Mesodermal cell (in vitro differentiated cells): ENCODE results near the gene EPB41L5.
"Not testable (repeated sequence)": the region's sequence is repeated elsewhere in the genome, so short reads cannot be mapped to it uniquely, and the experiment has no call there.

Source experiments
- H3K27ac ChIP-seq: 2 replicates; pipeline ENCODE4 v1.7.0; 2013; ENCODE audit warnings: mild to moderate bottlenecking, low read depth, low read length, moderate library complexity; ENCODE audit not compliant: severe bottlenecking
- H3K36me3 ChIP-seq: 2 replicates; pipeline ENCODE4 v1.7.1; 2013; ENCODE audit warnings: mild to moderate bottlenecking, low read length, moderate library complexity; ENCODE audit not compliant: control insufficient read depth, insufficient read depth
- H3K4me1 ChIP-seq: one replicate; pipeline ENCODE4 v1.7.1; 2013; ENCODE audit warnings: mild to moderate bottlenecking, low read length; ENCODE audit not compliant: insufficient read depth, control insufficient read depth, poor library complexity, severe bottlenecking
- H3K4me3 ChIP-seq: 2 replicates; pipeline ENCODE4 v1.7.0; 2013; ENCODE audit warnings: low read length, control low read depth, mild to moderate bottlenecking; ENCODE audit not compliant: insufficient read depth, poor library complexity, severe bottlenecking; ENCODE audit errors: extremely low read depth
- H3K9me3 ChIP-seq: 2 replicates; pipeline ENCODE4 v1.7.1; 2013; ENCODE audit warnings: mild to moderate bottlenecking, low read length, moderate library complexity; ENCODE audit not compliant: control insufficient read depth
- WGBS, 2 experiments: methylation state at CpG; one replicate each; pipeline ENCODE4 v1.1.5; 2013; ENCODE audit warnings: missing lambda C conversion rate in 2 of 2; ENCODE audit not compliant: insufficient coverage in 2 of 2; 5-methylcytosine and 5-hydroxymethylcytosine counted together

EPB41L5 gene

GRCh38 chr2:120053891-120054290, 41.0 kb downstream of the EPB41L5 start:
- H3K4me3 ChIP-seq: no peak overlapping the region
- no peak overlapping the region for H3K27ac ChIP-seq
- no peaks in the 10 kb centered on the region for H3K4me1 ChIP-seq
- peaks cover 10% of the 10 kb centered on the region for H3K9me3 ChIP-seq
- 83 to 92% methylated on average over 1 to 2 of the region's 3 CpGs for WGBS, 2 experiments
- peaks cover 26% of the 10 kb centered on the region for H3K36me3 ChIP-seq

GRCh38 chr2:120059483-120059882, 46.6 kb downstream of the EPB41L5 start:
- WGBS, 2 experiments: 87 to 96% methylated on average over 3 of the region's 8 CpGs
- no peaks in the 10 kb centered on the region for H3K4me1 ChIP-seq
- no peaks in the 10 kb centered on the region for H3K9me3 ChIP-seq
- no peak overlapping the region for H3K4me3 ChIP-seq
- H3K27ac ChIP-seq: no peak overlapping the region
- H3K36me3 ChIP-seq: peaks cover 7% of the 10 kb centered on the region

- peaks cover 7% of the 10 kb centered on the region for H3K36me3 ChIP-seq
- 75 to 100% methylated on average over 1 of the region's 2 CpGs for WGBS, 2 experiments
- H3K9me3 ChIP-seq: no peaks in the 10 kb centered on the region
- H3K4me1 ChIP-seq: no peaks in the 10 kb centered on the region
- no peak overlapping the region for H3K4me3 ChIP-seq
- H3K27ac ChIP-seq: no peak overlapping the region
These were observed 47.3 kb downstream of the EPB41L5 start for GRCh38 chr2:120060088-120060623.

DNA sequence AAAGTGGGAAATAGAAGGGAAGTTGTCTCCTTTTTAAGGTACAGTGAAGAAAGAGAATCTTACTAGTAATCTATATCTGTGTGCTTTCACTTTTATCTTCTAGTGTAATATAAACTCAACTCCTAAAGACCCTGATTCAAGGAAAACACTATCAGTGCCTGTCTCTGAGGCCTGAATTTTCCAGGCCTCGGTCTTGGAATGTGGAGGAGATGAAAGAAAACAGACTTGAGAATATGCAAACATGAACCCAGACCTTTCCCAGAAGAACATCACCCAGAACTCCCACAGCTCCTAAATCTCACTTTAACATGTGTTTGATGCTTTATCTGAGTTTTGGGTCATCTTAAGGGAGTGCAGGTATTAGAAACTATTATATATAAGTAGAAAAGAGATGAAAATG, 51.8 kb downstream of the EPB41L5 start:
- no peaks in the 10 kb centered on the region for H3K36me3 ChIP-seq
- peaks cover 4% of the 10 kb centered on the region for H3K4me1 ChIP-seq
- H3K9me3 ChIP-seq: no peaks in the 10 kb centered on the region
- no peak overlapping the region for H3K4me3 ChIP-seq
- no CpG with 5 or more reads among the region's 1 CpG for WGBS, 2 experiments
- peak overlapping the region; percentile 81 for H3K27ac ChIP-seq

GRCh38 chr2:120066800-120067547, 54.1 kb downstream of the EPB41L5 start:
- Histone ChIP-seq H3K9me3 (no peaks in the 10 kb centered on the region), H3K4me1 (peaks cover 4% of the 10 kb centered on the region), H3K36me3 (no peaks in the 10 kb centered on the region), H3K4me3 (no peak overlapping the region), H3K27ac (peak overlapping the region; percentile 65)
- 76 to 88% methylated on average over 4 of the region's 6 CpGs for WGBS, 2 experiments

GRCh38 chr2:120068040-120068658, 55.3 kb downstream of the EPB41L5 start:
- not testable (repeated sequence) for H3K4me1 ChIP-seq, H3K36me3 ChIP-seq, H3K9me3 ChIP-seq, H3K27ac ChIP-seq, H3K4me3 ChIP-seq
- 91 to 98% methylated on average over 8 to 14 of the region's 20 CpGs for WGBS, 2 experiments

DNA sequence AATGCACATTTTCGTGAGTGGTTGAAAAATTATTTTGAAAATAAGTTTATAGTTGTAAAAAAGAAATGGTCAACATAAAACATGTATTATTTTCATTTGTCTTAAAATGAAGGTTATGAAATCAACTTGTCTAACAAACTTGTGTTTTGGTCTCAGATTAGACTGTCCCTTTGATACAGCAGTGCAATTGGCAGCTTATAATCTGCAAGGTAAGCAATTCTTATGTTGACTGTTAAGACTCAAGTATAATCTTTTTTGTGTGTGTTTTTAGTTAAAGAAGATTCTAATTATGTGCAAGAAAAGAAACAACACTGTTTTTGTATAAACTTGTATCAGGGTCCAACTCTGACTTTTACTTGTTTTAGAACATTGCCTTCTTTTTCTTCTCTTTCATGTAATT, 62.7 kb downstream of the EPB41L5 start:
- WGBS, 2 experiments: no CpG with 5 or more reads among the region's 1 CpG
- H3K27ac ChIP-seq: no peak overlapping the region
- H3K36me3 ChIP-seq: peaks cover 25% of the 10 kb centered on the region
- no peak overlapping the region for H3K4me3 ChIP-seq
- H3K4me1 ChIP-seq: no peaks in the 10 kb centered on the region
- H3K9me3 ChIP-seq: peaks cover 4% of the 10 kb centered on the region

GRCh38 chr2:120077896-120078295, 65.0 kb downstream of the EPB41L5 start:
- H3K9me3 ChIP-seq: peaks cover 4% of the 10 kb centered on the region
- H3K4me1 ChIP-seq: no peaks in the 10 kb centered on the region
- H3K36me3 ChIP-seq: peaks cover 25% of the 10 kb centered on the region
- no peak overlapping the region for H3K4me3 ChIP-seq
- 100% methylated on average over 1 of the region's 3 CpGs; no CpG with 5 or more reads in 1 of the 2 experiments for WGBS, 2 experiments
- H3K27ac ChIP-seq: no peak overlapping the region

- WGBS, 2 experiments: no CpG with 5 or more reads among the region's 2 CpGs
- no peak overlapping the region for H3K4me3 ChIP-seq
- no peaks in the 10 kb centered on the region for H3K4me1 ChIP-seq
- H3K27ac ChIP-seq: no peak overlapping the region
- peaks cover 4% of the 10 kb centered on the region for H3K9me3 ChIP-seq
- peaks cover 25% of the 10 kb centered on the region for H3K36me3 ChIP-seq
These were observed 66.8 kb downstream of the EPB41L5 start for GRCh38 chr2:120079647-120080046.

DNA sequence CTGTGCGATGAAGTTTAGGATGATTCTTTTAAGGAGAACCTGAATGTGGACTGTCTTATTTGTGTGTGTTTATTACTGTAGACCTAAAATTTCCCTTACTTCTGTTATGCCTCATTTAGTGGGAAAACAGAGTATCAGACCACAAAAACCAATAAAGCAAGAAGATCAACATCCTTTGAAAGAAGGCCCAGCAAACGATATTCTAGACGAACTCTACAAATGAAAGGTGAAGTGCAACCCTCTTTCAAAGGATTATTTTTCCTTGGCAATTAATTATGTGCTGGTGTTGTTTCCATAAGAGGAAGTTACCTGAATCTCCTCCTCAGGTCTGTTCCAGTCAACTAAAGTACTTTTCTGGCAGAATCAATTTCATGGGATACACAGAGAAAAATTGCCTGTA, 78.6 kb downstream of the EPB41L5 start:
- no peak overlapping the region for H3K27ac ChIP-seq
- no peaks in the 10 kb centered on the region for H3K9me3 ChIP-seq
- peaks cover 15% of the 10 kb centered on the region for H3K36me3 ChIP-seq
- no peaks in the 10 kb centered on the region for H3K4me1 ChIP-seq
- H3K4me3 ChIP-seq: no peak overlapping the region
- WGBS, 2 experiments: 100% methylated on average over 1 of the region's 3 CpGs; no CpG with 5 or more reads in 1 of the 2 experiments

DNA sequence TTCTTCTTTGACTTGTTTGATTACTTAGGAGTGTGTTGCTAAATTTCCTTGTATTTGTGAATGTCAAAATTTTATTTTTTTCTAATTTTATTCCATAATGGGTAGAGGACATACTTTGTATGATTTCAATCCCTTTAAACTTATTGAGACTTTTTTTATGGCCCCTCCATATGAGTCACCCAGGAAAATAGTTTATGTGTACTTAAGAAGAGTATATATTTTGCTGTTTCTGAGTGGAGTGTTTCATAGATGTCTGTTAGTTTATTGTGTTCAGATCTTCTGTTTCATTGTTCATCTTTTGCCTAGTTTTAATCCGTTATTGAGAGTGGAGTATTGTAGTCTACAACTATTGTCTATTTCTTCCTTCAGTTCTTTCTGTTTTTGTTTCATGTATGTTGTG, 81.9 kb downstream of the EPB41L5 start:
- no CpG with 5 or more reads among the region's 1 CpG for WGBS, 2 experiments
- Histone ChIP-seq H3K9me3 (no peaks in the 10 kb centered on the region), H3K27ac (no peak overlapping the region), H3K36me3 (peaks cover 21% of the 10 kb centered on the region), H3K4me3 (no peak overlapping the region), H3K4me1 (no peaks in the 10 kb centered on the region)
